Right lobe of liver (tissue), 4 donors: Measurements from ENCODE around the gene BMP7.

Experiments
- POLR2A ChIP-seq: fragments of 450-650 bp; IDR thresholded peaks from one replicate; pipeline ENCODE4 v1.6.1; 2017; ENCODE audit warnings: antibody characterized with exemption, mild to moderate bottlenecking
- TF ChIP-seq, protein P1 (sequence below), 4 donors: fragments of 200-600 bp in 3 of 4; fragments of 450-650 bp in 1 of 4; IDR thresholded peaks; one replicate each; pipeline versions ENCODE4 v1.5.1 to v1.8.0; 2016 to 2022; ENCODE audit warnings: antibody characterized with exemption in 4 of 4, mild to moderate bottlenecking in 2 of 4
- donor health status: DM: no; HTN: no; CAD: no.
- donor health status: DM: no; HTN: no; CAD: no.
- donor health status: DM: no; HTN: yes; CAD: no.

DNA sequence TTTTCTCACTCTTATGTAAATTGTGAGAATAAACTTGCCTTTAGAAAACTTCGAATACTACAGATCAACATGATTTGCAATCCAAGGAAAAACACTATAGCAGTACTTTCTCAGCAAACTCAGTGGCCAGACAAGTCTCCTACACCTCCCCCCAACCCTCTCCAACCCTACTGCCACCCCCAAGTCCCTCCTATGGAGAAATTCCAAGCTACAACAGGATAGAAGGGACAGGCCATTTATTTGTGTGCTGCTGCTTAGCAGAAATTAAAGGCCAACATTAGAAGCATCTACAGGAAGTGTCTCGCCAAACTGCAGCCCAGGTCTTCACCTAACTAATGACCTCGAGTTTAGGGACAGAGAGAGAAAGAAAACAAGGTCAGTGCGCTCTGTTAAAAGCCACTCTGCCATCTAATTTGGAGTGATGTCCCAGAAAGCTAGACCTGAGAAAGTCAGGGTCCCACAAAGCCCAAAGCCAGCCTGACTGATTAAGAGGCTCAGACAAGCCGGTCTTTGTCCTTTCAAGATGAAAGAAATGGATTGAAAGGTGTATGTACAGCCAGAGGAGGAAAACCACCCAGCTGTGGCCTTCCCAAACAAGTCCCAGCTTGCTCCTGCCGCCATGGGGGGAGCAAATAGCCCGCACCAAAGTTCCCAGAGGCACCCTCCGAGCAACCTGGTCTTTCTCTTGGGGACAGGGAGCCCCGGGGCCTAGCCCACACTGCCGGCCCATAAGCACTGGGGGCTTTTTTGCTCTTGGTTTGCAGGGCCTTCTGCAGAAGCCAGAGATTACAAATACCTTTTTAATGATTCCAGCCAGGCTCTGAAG lies 3.4 kb downstream of the BMP7 start:
- TF ChIP-seq, protein P1, sequence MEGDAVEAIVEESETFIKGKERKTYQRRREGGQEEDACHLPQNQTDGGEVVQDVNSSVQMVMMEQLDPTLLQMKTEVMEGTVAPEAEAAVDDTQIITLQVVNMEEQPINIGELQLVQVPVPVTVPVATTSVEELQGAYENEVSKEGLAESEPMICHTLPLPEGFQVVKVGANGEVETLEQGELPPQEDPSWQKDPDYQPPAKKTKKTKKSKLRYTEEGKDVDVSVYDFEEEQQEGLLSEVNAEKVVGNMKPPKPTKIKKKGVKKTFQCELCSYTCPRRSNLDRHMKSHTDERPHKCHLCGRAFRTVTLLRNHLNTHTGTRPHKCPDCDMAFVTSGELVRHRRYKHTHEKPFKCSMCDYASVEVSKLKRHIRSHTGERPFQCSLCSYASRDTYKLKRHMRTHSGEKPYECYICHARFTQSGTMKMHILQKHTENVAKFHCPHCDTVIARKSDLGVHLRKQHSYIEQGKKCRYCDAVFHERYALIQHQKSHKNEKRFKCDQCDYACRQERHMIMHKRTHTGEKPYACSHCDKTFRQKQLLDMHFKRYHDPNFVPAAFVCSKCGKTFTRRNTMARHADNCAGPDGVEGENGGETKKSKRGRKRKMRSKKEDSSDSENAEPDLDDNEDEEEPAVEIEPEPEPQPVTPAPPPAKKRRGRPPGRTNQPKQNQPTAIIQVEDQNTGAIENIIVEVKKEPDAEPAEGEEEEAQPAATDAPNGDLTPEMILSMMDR (IDR thresholded peaks at IDR 0.05): no peak
- no peak for TF ChIP-seq POLR2A
